Suprapubic skin (tissue), 4 donors: ENCODE data around the gene HINFP. TPM values are rescaled to one million over a fixed set of nuclear protein-coding genes. Genes with fewer than 3 reads are reported as not detected.

Experiments
- DNase-seq, 2 donors: peaks; one replicate each; pipeline ENCODE4 v3.0.0-alpha.2; 2019; ENCODE audit warnings: low spot score in 2 of 2
- H3K27ac ChIP-seq: fragments of 200-600 bp; sonication (generic); one replicate; pipeline ENCODE4 v1.5.1; 2019
- H3K27me3 ChIP-seq: fragments of 200-600 bp; sonication (generic); one replicate; pipeline ENCODE4 v1.5.1; 2019
- H3K36me3 ChIP-seq: fragments of 200-600 bp; sonication (generic); one replicate; pipeline ENCODE4 v1.5.1; 2019
- H3K4me1 ChIP-seq: fragments of 200-600 bp; sonication (generic); one replicate; pipeline ENCODE4 v1.5.1; 2019
- H3K4me3 ChIP-seq: fragments of 200-600 bp; sonication (generic); one replicate; pipeline ENCODE4 v1.5.1; 2019; ENCODE audit warnings: mild to moderate bottlenecking
- H3K9me3 ChIP-seq: fragments of 200-600 bp; sonication (generic); one replicate; pipeline ENCODE4 v1.5.1; 2019
- CTCF ChIP-seq, 2 donors: fragments of 200-600 bp in 1 of 2; fragments of 450-650 bp in 1 of 2; sonication (generic) in 1 of 2; IDR thresholded peaks; one replicate each; pipeline ENCODE4 v1.5.1; 2016 to 2019; ENCODE audit warnings: antibody characterized with exemption in 2 of 2, mild to moderate bottlenecking in 1 of 2, moderate library complexity in 1 of 2
- EP300 ChIP-seq: sonication (generic); formaldehyde crosslinking; IDR thresholded peaks from one replicate; pipeline ENCODE4 v1.6.1; 2017; ENCODE audit warnings: antibody characterized with exemption
- POLR2A ChIP-seq, 2 donors: fragments of 450-650 bp; IDR thresholded peaks; one replicate each; pipeline ENCODE4 v1.6.1; 2017; ENCODE audit warnings: antibody characterized with exemption in 2 of 2, mild to moderate bottlenecking in 2 of 2, moderate library complexity in 2 of 2
- POLR2AphosphoS5 ChIP-seq, 3 donors: sonication (generic); formaldehyde crosslinking; IDR thresholded peaks; one replicate each; pipeline ENCODE4 v1.6.1; 2017; ENCODE audit warnings: antibody characterized with exemption in 3 of 3
- WGBS: methylation state at CpG from one replicate; pipeline ENCODE4 v1.1.5; 2018; 5-methylcytosine and 5-hydroxymethylcytosine counted together
- total RNA-seq, 4 donors: library from RNA; depleted of rRNA; stranded (reverse); fragments of >200 nt; gene quantifications; one replicate each; pipeline ENCODE4 v1.1.0, GENCODE V29; 2016

The HINFP gene
- total RNA-seq, 4 donors from 2014 or later: 16.1 to 45.1 (median 26.7) TPM

DNA sequence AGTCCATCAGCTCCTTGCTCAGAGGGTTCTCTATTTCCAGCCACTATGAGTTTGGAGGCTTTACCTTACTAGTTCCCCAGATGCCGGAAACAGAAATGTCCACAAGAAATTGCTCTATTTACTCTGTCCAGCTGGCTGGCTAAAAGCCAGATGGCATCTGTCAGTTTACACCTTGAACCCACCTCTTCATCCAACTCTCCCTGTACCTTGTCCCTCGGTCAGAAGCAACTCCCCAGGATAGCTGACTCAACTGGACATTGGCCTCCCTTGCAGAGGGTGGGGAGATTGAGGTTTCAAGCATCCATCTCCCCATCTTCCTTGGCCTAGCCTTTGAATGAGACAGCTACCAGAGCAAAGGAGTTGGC lies 12.5 kb upstream of the HINFP start:
- no peak overlapping the region for H3K27ac ChIP-seq
- WGBS: 87% methylated on average over 2 of the region's 2 CpGs
- H3K4me3 ChIP-seq: peak overlapping the region; percentile 97
- H3K9me3 ChIP-seq: no peaks in the 10 kb centered on the region
- no peak for DNase-seq
- H3K27me3 ChIP-seq: no peaks in the 10 kb centered on the region
- peaks cover 35% of the 10 kb centered on the region for H3K4me1 ChIP-seq
- TF ChIP-seq POLR2A (IDR thresholded peaks at IDR 0.05) (no peak), POLR2AphosphoS5 (IDR thresholded peaks at IDR 0.05) (no peak), CTCF (IDR thresholded peaks at IDR 0.05) (no peak), EP300 (no peak)
- peaks cover 31% of the 10 kb centered on the region for H3K36me3 ChIP-seq

GRCh38 chr11:119109843-119110242 lies 11.5 kb upstream of the HINFP start:
- Histone ChIP-seq H3K4me1 (peaks cover 35% of the 10 kb centered on the region), H3K36me3 (peaks cover 41% of the 10 kb centered on the region)
- 100% methylated on average over 2 of the region's 3 CpGs for WGBS

DNA sequence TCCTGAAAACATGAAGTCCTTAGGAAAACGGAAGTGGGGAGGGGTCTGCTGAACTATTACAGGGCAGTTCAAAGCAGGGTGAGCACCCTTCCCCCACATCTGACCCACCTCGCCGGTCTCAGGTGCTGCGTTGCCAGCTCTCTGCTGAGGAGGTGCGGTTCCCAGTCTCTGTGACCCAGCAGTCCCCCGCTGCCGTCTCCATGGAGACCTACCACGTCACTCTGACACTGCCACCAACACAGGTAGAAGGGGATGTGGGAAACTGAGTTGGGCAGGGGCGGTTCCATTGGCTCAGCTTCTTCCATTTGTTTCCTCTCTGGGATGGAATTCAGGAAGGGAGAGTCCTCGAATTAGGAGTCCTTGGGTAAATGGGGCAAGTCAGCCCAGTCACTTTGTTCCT lies 10.9 kb upstream of the HINFP start:
- H3K4me3 ChIP-seq: no peak overlapping the region
- H3K36me3 ChIP-seq: peaks cover 42% of the 10 kb centered on the region
- no peak for DNase-seq
- H3K4me1 ChIP-seq: peaks cover 35% of the 10 kb centered on the region
- no peak overlapping the region for H3K27ac ChIP-seq
- H3K9me3 ChIP-seq: no peaks in the 10 kb centered on the region
- TF ChIP-seq EP300: no peak
- no peak for TF ChIP-seq POLR2A (IDR thresholded peaks at IDR 0.05)
- no peak for TF ChIP-seq POLR2AphosphoS5 (IDR thresholded peaks at IDR 0.05)
- TF ChIP-seq CTCF (IDR thresholded peaks at IDR 0.05): no peak
- WGBS: 86% methylated on average over 10 of the region's 10 CpGs
- H3K27me3 ChIP-seq: no peaks in the 10 kb centered on the region

More at GRCh38 chr11:119109843-119110242, 11.5 kb upstream of the HINFP start:
- no peak for TF ChIP-seq EP300
- TF ChIP-seq POLR2AphosphoS5 (IDR thresholded peaks at IDR 0.05): no peak
- no peak for TF ChIP-seq CTCF (IDR thresholded peaks at IDR 0.05)
- no peak for TF ChIP-seq POLR2A (IDR thresholded peaks at IDR 0.05)
- DNase-seq: no peak
- H3K4me3 ChIP-seq: no peak overlapping the region
- no peak overlapping the region for H3K27ac ChIP-seq
- H3K27me3 ChIP-seq: no peaks in the 10 kb centered on the region
- H3K9me3 ChIP-seq: no peaks in the 10 kb centered on the region

- peaks cover 26% of the 10 kb centered on the region for H3K4me1 ChIP-seq
These were observed 9.9 kb upstream of the HINFP start for GRCh38 chr11:119111361-119111925.

More at GRCh38 chr11:119111361-119111925, 9.9 kb upstream of the HINFP start:
- Histone ChIP-seq H3K27ac (no peak overlapping the region), H3K9me3 (no peaks in the 10 kb centered on the region), H3K4me3 (no peak overlapping the region), H3K27me3 (no peaks in the 10 kb centered on the region), H3K36me3 (peaks cover 52% of the 10 kb centered on the region)
- peak in 1 of 2 donors; percentile 53 for DNase-seq
- WGBS: 93% methylated on average over 11 of the region's 11 CpGs
- TF ChIP-seq EP300 (no peak), POLR2AphosphoS5 (IDR thresholded peaks at IDR 0.05) (no peak), POLR2A (IDR thresholded peaks at IDR 0.05) (no peak), CTCF (IDR thresholded peaks at IDR 0.05) (no peak)
